Liver (tissue), 3 donors: ENCODE results near the gene SLC6A17.

ENCODE experiments used
- ATF3 ChIP-seq: IDR thresholded peaks from 2 replicates; pipeline ENCODE4 v1.6.1; 2016; ENCODE audit warnings: antibody characterized with exemption
- EGR1 ChIP-seq, 2 donors: IDR thresholded peaks; 2 replicates each; pipeline ENCODE4 v1.6.1; 2016 to 2018; ENCODE audit warnings: antibody characterized with exemption in 2 of 2, low read depth in 2 of 2
- HNF4G ChIP-seq: IDR thresholded peaks from 2 replicates; pipeline ENCODE4 v1.6.1; 2016; ENCODE audit warnings: antibody characterized with exemption
- JUND ChIP-seq, 2 donors: IDR thresholded peaks; 2 replicates each; pipeline ENCODE4 v1.6.1; 2016; ENCODE audit warnings: antibody characterized with exemption in 2 of 2
- MAX ChIP-seq: IDR thresholded peaks from 2 replicates; pipeline ENCODE4 v1.6.1; 2016; ENCODE audit warnings: antibody characterized with exemption
- RAD21 ChIP-seq, 2 donors: IDR thresholded peaks; 2 replicates each; pipeline ENCODE4 v1.6.1; 2016; ENCODE audit warnings: antibody characterized with exemption in 2 of 2, mild to moderate bottlenecking in 2 of 2
- SP1 ChIP-seq: IDR thresholded peaks from 2 replicates; pipeline ENCODE4 v1.6.1; 2018; ENCODE audit warnings: antibody characterized with exemption, mild to moderate bottlenecking
- TAF1 ChIP-seq: conservative IDR thresholded peaks from 2 replicates; pipeline ENCODE4 v1.6.1; 2016; ENCODE audit warnings: antibody characterized with exemption, mild to moderate bottlenecking
- TF ChIP-seq, protein P1 (sequence below): fragments of 150-350 bp; IDR thresholded peaks from 2 replicates; pipeline ENCODE4 v1.5.1; 2017; ENCODE audit warnings: improper control_type of control experiment, low read depth, low read length; ENCODE audit not compliant: missing input control
- TF ChIP-seq, protein P2 (sequence below): IDR thresholded peaks from 2 replicates; pipeline ENCODE4 v1.6.1; 2016; ENCODE audit warnings: antibody characterized with exemption, mild to moderate bottlenecking
- TF ChIP-seq, protein P3 (sequence below): IDR thresholded peaks from 2 replicates; pipeline ENCODE4 v1.6.1; 2016; ENCODE audit warnings: antibody characterized with exemption
- donor health status: healthy.
- donor health status: healthy.

DNA sequence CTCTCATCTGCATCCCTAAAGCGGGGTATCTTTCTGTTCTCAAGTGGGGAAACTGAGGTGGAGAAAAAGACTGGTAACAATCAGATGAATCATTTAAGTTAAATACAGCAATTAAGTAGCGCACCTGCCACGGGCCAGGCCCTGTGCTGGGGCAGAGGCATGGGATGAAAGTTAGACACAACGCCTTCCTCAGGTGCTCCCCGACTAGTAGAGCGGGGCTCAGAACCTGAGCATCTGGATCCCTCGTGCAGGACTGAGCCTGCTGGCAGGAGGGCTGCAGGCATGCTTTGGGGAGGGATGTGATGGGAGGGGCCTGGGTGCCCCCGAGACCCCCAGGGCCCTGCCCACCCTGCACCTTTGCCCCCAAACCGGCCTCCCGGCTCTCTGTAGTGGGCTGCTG lies 44.9 kb downstream of the SLC6A17 start:
- no peak for TF ChIP-seq TAF1
- TF ChIP-seq HNF4G, result no peak
- TF ChIP-seq, protein P1, sequence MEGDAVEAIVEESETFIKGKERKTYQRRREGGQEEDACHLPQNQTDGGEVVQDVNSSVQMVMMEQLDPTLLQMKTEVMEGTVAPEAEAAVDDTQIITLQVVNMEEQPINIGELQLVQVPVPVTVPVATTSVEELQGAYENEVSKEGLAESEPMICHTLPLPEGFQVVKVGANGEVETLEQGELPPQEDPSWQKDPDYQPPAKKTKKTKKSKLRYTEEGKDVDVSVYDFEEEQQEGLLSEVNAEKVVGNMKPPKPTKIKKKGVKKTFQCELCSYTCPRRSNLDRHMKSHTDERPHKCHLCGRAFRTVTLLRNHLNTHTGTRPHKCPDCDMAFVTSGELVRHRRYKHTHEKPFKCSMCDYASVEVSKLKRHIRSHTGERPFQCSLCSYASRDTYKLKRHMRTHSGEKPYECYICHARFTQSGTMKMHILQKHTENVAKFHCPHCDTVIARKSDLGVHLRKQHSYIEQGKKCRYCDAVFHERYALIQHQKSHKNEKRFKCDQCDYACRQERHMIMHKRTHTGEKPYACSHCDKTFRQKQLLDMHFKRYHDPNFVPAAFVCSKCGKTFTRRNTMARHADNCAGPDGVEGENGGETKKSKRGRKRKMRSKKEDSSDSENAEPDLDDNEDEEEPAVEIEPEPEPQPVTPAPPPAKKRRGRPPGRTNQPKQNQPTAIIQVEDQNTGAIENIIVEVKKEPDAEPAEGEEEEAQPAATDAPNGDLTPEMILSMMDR, result no peak
- TF ChIP-seq, protein P2, sequence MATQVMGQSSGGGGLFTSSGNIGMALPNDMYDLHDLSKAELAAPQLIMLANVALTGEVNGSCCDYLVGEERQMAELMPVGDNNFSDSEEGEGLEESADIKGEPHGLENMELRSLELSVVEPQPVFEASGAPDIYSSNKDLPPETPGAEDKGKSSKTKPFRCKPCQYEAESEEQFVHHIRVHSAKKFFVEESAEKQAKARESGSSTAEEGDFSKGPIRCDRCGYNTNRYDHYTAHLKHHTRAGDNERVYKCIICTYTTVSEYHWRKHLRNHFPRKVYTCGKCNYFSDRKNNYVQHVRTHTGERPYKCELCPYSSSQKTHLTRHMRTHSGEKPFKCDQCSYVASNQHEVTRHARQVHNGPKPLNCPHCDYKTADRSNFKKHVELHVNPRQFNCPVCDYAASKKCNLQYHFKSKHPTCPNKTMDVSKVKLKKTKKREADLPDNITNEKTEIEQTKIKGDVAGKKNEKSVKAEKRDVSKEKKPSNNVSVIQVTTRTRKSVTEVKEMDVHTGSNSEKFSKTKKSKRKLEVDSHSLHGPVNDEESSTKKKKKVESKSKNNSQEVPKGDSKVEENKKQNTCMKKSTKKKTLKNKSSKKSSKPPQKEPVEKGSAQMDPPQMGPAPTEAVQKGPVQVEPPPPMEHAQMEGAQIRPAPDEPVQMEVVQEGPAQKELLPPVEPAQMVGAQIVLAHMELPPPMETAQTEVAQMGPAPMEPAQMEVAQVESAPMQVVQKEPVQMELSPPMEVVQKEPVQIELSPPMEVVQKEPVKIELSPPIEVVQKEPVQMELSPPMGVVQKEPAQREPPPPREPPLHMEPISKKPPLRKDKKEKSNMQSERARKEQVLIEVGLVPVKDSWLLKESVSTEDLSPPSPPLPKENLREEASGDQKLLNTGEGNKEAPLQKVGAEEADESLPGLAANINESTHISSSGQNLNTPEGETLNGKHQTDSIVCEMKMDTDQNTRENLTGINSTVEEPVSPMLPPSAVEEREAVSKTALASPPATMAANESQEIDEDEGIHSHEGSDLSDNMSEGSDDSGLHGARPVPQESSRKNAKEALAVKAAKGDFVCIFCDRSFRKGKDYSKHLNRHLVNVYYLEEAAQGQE, result no peak
- TF ChIP-seq JUND (IDR thresholded peaks at IDR 0.05), result no peak
- TF ChIP-seq SP1, result no peak
- TF ChIP-seq RAD21 (IDR thresholded peaks at IDR 0.05), result no peak
- TF ChIP-seq, protein P3, sequence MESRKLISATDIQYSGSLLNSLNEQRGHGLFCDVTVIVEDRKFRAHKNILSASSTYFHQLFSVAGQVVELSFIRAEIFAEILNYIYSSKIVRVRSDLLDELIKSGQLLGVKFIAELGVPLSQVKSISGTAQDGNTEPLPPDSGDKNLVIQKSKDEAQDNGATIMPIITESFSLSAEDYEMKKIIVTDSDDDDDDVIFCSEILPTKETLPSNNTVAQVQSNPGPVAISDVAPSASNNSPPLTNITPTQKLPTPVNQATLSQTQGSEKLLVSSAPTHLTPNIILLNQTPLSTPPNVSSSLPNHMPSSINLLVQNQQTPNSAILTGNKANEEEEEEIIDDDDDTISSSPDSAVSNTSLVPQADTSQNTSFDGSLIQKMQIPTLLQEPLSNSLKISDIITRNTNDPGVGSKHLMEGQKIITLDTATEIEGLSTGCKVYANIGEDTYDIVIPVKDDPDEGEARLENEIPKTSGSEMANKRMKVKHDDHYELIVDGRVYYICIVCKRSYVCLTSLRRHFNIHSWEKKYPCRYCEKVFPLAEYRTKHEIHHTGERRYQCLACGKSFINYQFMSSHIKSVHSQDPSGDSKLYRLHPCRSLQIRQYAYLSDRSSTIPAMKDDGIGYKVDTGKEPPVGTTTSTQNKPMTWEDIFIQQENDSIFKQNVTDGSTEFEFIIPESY, result no peak
- no peak for TF ChIP-seq MAX
- no peak for TF ChIP-seq ATF3
- TF ChIP-seq EGR1 (IDR thresholded peaks at IDR 0.05; ENCODE audit: low read depth in 2 of 2), result no peak
